Activated CD4-positive, alpha-beta T cell treated with anti-CD3 and anti-CD28 coated beads for 1 hour (primary cell): ENCODE results near the gene TAOK1.
"Not testable (repeated sequence)": the region's sequence is repeated elsewhere in the genome, so short reads cannot be mapped to it uniquely, and the experiment has no call there.

Source experiments
- DNase-seq: peaks from one replicate; pipeline ENCODE4 v3.0.0-alpha.2; 2020

TAOK1 gene

DNA sequence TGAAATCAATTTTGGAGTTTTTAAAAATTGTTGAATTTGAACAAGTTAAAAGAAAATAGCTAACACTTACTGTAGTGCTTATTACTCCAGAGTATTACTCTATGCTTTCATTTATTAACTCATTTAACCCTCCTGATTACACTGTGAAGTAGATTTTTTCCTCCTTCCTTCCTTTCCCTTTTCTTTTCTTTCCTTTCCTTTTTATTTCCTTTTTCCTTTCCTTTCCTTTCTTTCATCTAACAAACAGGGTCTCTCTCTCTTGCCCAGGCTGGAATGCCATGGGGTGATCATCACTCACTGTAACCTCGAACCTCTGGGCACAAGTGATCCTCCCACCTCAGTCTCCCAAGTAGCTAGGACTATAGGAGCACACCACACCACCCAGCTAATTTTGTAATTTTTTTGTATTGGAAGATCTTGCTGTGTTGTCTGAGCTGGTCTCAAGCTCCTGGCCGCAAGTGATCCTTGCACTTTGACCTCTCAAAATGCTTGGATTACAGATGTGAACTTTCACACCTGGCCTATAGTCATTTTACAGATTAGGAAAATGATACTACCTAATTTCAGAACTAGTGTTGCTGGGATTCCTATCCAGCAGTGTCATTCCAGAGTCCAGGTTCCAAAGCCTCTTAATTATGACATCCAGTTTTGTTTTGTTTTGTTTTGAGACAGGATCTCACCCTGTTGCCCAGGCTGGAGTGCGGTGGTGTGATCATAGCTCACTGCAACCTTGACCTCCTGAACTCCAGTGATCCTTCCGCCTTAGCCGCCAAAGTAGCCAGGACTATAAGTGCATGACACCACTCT is 59.9 kb downstream of the TAOK1 start:
- no peak for DNase-seq

DNA sequence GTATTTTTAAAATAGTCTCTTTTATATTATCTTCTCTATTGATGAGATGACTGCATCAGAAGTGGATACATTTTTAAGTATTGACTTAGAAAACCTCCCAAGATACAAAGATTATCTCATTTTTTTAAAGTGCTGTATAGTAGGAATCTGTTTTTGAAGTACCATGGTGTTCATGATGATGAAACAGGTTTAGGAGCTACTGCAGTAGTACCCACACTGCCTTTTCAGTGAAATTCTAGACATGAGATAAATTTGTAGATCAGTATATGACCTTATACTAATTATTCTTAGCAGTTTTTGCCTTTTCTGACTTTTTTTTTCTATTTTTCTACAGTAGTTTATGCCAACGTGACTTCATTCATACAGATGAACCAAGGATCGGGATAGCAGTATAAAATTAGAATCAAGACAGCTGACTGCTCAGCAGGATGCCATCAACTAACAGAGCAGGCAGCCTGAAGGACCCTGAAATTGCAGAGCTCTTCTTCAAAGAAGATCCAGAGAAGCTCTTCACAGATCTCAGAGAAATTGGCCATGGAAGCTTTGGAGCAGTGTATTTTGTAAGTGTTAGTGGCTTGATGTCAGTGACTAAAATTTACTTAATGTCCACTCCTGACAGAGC is 61.1 kb downstream of the TAOK1 start:
- no peak for DNase-seq

DNA sequence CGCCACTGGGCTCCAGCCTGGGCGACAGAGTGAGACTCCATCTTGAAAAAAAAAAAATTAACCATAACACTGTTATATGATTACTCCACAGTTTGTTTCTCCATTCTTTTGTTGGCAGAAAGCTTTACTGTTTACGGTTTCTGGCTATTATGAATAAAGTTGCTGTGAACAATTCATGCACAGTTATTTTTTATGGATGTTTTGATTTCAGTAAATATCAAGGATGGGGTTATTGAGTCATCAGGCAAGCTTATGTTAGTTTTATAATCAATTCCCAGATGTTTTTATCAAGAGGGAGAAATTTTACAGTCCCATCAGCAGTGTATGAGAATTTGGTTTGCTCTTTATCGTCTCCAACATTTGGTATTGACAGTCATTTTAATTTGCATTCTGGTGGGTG is 67.9 kb downstream of the TAOK1 start:
- no peak for DNase-seq

DNA sequence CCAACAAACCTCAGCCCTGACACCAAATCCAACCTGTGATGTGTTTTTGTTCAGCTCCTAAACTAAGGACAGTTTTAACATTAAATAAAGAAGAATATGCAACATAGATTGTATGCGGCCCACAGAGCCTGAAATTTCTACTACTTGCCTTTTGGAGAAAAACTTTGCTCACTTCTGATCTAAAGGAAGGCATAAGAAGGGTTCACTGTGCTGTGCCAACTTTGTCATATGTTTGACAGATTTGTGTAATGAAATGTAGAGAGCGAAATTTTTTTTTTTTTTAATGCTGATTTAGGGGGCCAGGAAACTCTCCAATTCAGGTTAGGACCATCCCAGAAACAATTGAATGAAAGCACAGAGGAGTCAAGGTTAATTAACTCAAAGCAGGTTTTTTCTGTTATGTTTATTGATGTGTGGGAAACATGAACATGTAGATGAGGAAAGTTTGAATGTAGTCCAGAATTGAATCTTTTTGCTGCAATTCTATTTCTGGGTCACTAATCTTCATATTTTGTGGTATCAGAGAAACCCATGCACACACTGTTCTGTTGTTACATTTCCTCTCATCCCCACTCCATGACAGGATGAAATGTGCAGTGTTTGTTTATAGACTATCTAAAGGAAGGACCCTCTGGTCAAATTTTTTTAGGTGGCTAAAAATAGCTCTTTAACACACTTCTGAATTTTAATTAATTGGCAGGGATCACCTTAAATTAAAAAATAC is 71.5 kb downstream of the TAOK1 start:
- DNase-seq, result no peak

- DNase-seq, result no peak
Observed at GRCh38 chr17:29469276-29469675, 79.1 kb downstream of the TAOK1 start.

DNA sequence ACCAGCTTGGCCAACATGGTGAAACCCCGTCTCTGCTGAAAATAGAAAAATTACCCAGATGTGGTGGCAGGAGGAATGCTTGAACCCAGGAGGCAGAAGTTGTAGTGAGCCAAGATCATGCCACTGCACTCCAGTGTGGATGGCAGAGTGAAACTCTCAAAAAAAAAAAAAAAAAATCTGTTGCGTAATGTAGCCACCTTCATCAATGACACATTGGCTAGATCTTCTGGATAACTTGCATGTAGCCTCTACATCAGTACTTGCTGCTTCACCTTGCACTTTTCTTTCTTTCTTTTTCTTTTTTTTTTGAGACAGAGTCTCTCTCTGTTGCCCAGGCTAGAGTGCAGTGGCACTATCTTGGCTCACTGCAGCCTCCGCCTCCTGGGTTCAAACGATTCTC is 83.3 kb downstream of the TAOK1 start:
- DNase-seq, result not testable (repeated sequence)

GRCh38 chr17:29474297-29474696 is 84.1 kb downstream of the TAOK1 start:
- no peak for DNase-seq

DNA sequence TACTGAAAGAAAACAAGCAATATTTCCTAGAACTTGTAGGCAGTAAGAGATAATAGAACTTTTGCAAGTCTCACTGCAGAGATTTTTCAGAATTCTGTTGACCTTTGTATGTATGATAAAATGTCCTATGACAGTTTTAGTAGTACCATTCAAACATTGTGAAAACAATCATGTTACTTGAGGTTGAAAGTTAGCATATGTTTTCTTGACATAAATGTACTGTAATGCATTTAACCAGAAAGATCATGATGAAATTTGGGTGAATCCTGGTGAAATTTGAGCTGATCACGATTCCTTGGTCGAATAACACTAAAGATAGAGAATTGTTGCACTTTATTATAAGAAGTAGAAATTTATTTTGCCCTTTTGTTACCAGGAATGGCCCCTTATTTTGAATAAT is 85.7 kb downstream of the TAOK1 start:
- no peak for DNase-seq

DNA sequence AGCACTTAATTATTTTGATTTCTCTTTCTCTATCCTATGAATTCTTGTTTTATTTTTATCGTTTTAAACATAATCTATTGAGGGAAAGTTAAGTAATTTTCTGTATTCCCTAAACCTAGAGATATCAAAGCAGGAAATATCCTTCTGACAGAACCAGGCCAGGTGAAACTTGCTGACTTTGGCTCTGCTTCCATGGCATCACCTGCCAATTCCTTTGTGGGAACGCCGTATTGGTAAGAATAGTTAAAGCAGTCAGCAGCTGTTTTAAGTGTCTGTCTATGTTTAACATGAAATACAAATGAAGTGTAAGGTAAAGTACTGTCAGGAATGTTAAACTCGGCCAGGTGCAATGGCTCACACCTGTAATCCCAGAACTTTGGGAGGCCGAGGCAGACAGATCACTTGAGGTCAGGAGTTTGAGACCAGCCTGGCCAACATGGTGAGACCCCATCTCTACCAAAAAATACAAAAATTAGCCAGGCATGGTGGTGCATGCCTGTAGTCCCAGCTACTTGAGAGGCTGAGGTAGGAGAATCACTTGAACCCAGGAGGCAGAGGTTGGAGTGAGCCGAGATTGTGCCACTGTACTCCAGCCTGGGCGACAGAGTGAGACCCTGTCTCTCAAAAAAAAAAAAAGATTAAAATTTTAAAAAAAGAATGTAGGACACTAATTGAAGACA is 90.2 kb downstream of the TAOK1 start:
- not testable (repeated sequence) for DNase-seq

DNA sequence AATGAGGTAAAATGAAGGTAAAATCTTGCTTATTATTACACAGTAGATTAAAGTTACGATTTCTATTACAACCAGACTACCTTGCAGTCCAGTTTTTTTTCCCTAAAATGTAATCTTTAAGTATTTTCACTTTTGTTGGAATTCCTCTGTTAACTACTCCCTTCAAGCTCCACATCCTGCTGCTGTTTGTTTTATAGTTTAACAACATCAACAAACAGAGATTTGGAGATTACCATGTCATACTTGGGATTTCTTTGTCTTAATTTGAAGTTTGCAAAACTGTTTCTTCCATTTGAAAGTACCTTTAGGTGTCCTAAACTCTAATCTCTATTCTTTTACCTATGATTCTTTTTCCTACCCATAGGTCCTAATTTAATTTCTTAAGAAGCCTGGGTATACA is 93.3 kb downstream of the TAOK1 start:
- DNase-seq, result no peak

GRCh38 chr17:29495011-29495410 is 104.8 kb downstream of the TAOK1 start:
- DNase-seq, result no peak

DNA sequence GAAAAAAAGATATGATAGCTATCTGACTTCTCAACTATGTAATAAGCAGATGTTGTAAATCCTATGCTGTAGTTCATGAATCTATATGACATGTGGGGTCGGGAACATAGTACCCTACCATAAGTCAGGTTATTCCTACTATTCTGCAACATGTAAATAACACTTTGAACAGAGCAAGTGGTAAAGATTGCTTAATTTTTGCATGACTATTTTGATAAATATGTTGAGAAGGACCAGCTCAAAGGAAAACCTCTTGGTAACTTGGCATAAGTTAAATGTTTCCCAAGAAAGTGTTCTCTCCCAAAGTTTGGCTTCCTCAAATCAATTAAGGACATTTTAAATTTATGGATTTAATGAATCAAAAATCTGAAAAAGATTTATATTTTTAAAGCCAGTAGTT is 114.5 kb downstream of the TAOK1 start:
- DNase-seq, result no peak

DNA sequence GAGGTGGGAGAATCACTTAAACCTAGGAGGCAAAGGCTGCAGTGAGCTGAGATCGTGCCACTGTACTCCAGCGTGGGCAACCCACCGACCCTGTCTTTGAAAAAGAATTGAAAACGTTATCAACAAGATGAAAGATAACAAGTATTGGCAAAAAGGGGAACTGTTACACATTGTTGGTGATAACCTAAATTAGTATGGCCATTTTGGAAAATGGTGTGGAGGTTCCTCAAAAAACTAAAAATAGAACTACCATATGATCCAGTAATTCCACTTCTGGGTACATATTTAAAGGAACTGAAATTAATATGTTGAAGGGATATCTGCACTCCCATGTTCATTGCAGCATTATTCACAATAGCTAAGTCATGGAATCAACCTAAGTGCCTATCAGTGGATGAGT is 115.7 kb downstream of the TAOK1 start:
- DNase-seq, result no peak

- no peak for DNase-seq
Observed at GRCh38 chr17:29510953-29511352, 120.8 kb downstream of the TAOK1 start.

DNA sequence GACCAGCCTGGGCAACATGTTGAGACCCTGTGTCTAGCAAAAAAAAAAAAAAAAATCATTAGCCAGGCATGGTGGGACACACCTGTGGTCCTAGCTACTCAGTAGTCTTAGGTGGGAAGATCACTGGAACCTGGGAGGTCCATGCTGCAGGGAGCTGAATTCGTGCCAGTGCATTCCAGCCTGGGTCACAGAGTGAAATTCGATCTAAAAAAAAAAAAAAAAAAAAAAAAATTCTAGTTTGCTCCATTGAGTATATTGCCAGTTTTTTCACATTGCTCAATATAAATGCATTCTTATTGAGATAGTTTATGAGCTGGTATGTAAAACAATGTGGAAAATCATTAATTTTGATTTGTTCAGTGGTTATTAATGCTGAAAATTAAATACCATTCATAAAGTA is 124.6 kb downstream of the TAOK1 start:
- no peak for DNase-seq

DNA sequence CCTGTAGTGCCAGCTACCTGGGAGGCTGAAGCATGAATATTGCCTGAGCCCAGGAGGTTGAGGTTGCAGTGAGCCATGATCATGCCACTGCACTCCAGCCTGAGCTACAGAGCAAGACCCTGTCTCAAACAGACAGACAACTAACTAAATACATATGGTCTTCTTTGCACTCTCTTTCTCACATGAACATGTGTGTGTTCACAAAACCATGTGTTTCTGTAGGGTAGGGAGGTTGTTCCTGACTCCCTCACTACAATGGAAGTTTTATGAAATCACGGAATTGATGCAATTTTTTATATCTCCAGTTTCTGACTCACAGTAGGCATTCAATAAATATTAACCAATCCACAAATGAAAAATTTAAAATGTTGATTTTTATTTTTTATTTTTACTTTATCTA is 128.2 kb downstream of the TAOK1 start:
- DNase-seq, result no peak

DNA sequence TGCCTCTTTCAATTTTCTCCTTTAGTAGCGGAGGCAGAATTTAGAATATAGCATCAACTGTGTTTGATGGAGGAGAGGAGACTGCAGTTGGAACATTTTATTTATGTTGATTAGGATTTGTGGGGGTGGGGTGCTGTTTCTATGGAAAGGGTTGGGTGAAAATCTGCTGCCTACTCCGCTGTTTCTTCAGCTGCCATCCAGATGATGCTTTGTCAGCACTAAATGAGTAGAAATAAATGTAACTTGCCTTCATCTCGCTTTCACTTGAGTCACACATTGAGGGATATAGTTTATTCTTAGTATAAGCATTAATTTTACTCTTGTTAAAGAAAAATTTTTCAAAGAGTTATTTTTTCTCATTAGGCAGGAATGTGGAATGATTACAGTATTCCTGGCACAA is 134.5 kb downstream of the TAOK1 start:
- no peak for DNase-seq

- DNase-seq, result no peak
Observed at GRCh38 chr17:29526322-29526721, 136.2 kb downstream of the TAOK1 start.

- DNase-seq, result no peak
Observed at GRCh38 chr17:29533976-29534375, 143.8 kb downstream of the TAOK1 start.

GRCh38 chr17:29544066-29544465 is 153.9 kb downstream of the TAOK1 start:
- DNase-seq, result no peak

- DNase-seq, result no peak
Observed at GRCh38 chr17:29546085-29546484, 155.9 kb downstream of the TAOK1 start.

GRCh38 chr17:29546830-29547229 is 156.7 kb downstream of the TAOK1 start:
- DNase-seq, result no peak

DNA sequence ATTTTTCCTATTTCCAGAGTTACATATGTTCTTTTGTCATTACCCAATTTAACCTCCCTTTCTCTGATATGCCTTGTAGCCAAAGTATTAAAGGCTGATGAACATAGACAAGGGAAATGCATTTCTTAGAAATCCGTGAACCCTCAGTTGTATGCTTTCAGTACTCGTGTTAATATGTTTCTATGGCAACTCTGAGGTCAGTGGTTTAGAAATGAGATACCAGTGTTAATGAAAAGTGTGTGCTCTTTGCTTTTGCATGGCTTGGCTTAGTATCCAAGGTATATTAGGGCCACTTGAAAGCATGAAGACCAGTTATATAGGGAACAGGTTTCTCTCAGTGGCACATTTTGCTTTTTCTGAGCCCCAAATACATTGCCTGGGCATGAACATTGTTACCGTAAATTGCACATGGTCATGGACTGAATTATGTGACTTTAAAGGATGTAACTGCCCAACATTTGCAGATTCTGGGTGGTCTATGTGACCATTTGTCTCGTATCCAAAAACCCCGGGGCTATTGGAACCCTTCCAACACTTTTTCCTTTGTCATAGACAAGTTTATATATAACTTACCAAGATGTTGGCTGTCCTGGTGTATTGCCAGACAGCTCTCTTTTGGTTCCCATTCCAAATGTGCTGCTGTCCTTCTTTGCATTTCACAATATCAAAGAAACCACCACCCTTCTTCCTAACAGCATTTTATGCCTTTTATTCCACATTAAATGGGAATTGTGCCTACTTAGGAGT is 159.2 kb downstream of the TAOK1 start:
- no peak for DNase-seq
